Thymus (tissue), 11 donors: ENCODE measurements around the gene MYO1E. TPM values are rescaled to one million over a fixed set of nuclear protein-coding genes. Genes with fewer than 3 reads are reported as not detected.

Experiments used
- DNase-seq, 9 donors: peaks; one replicate each; pipeline ENCODE4 v3.0.0-alpha.2; 2013; ENCODE audit warnings: low spot score in 9 of 9, low read depth in 6 of 9, missing footprints in 1 of 9
- H3K27ac ChIP-seq, 2 donors: one replicate each; pipeline ENCODE4 v1.5.1; 2013; ENCODE audit warnings: control low read depth in 1 of 2, low read depth in 1 of 2, low read length in 1 of 2, mild to moderate bottlenecking in 1 of 2, moderate library complexity in 1 of 2
- H3K27me3 ChIP-seq, 2 donors: one replicate each; pipeline ENCODE4 v1.5.1; 2013; ENCODE audit warnings: low read length in 1 of 2; ENCODE audit not compliant: control insufficient read depth in 2 of 2, insufficient read depth in 1 of 2
- H3K36me3 ChIP-seq, 2 donors: one replicate each; pipeline ENCODE4 v1.5.1; 2013; ENCODE audit warnings: low read length in 1 of 2, mild to moderate bottlenecking in 1 of 2, moderate library complexity in 1 of 2; ENCODE audit not compliant: control insufficient read depth in 2 of 2, insufficient read depth in 2 of 2
- H3K4me1 ChIP-seq, 2 donors: one replicate each; pipeline ENCODE4 v1.5.1; 2013; ENCODE audit warnings: low read length in 2 of 2; ENCODE audit not compliant: control insufficient read depth in 2 of 2, insufficient read depth in 2 of 2
- H3K4me3 ChIP-seq, 2 donors: one replicate each; pipeline ENCODE4 v1.5.1; 2013; ENCODE audit warnings: low read length in 2 of 2, control low read depth in 1 of 2, mild to moderate bottlenecking in 1 of 2
- H3K9me3 ChIP-seq, 2 donors: one replicate each; pipeline ENCODE4 v1.5.1; 2013; ENCODE audit warnings: low read length in 1 of 2, mild to moderate bottlenecking in 1 of 2; ENCODE audit not compliant: control insufficient read depth in 2 of 2, insufficient read depth in 1 of 2
- WGBS: extraction: QIAGEN DNeasy Blood & Tissue Kit; methylation state at CpG from one replicate; pipeline ENCODE4 v1.1.7; 2013; 5-methylcytosine and 5-hydroxymethylcytosine counted together
- polyA plus RNA-seq: library from polyadenylated mRNA; stranded (reverse); fragments of 200-250 nt; gene quantifications from one replicate; pipeline ENCODE4 v1.2.3, GENCODE V29; 2013
- total RNA-seq: library from RNA; stranded (reverse); fragments of 120-200 nt; gene quantifications from one replicate; pipeline ENCODE4 v1.2.4, GENCODE V29; 2013
- donor health status: healthy.

MYO1E gene
- total and polyA plus RNA-seq, 2 donors, result 15.5 to 59.8 TPM

DNA sequence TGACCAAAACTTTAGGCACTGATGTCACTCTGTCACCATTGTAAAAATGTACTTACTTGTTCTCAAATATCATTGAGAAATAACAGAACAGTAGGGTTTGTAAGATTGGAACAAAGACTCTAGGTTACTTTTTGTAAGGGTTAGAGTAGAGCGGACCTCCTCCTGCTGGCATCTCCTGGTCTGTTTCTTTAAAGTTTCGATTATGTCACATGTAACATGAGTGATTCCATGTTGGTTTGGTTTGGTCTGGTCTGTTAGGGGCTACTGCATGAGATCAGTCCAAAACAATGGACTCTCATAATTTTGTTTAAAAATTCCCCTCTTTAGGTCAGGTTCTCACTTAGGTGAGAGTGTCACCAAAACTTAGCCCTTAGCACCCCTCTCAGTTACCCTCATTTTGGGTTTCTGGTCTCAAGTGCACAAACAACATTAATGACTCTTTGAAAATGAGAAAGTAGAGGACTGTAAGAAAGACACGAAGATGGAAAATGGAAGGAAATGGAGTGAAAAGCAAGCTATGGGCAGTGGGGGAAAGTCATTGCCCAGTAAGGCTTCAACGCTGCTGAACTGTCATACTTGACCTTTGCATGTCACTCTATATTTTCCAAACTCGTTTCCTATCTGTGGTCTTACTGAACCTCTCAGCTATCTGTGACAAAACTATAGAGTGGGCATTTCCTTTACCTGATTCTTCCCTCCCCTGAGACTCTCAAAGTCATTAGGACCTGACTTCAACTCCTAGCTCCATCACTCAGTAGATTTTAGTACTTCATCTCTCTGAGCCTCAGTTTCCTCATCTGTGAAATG, 113.3 kb downstream of the MYO1E start:
- DNase-seq, result no peak
- H3K9me3 ChIP-seq, result no peaks in the 10 kb centered on the region
- H3K27ac ChIP-seq, result no peak overlapping the region
- no peak overlapping the region for H3K4me3 ChIP-seq
- H3K4me1 ChIP-seq, result no peaks in the 10 kb centered on the region
- H3K36me3 ChIP-seq, result no peaks in the 10 kb centered on the region
- no peaks in the 10 kb centered on the region for H3K27me3 ChIP-seq
- 95% methylated on average over 5 of the region's 5 CpGs for WGBS

DNA sequence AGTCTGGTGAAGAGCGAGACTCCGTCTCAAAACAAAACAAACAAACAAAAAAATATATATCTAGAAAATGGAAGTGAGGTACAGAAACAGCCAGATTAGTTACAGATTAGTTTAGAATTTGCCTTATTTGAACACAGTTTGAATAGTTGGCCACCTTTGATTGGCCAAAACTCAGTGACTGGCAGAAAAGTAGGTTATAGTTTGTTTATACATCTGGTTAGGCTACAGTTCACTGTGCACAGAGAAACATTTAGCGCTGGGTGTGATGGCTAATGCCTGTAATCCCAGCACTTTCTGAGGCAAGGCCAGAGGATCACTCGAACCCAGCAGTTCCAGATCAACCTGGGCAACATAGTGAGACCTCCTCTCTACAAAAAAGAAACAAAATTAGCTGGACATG, 114.4 kb downstream of the MYO1E start:
- Histone ChIP-seq H3K9me3 (no peaks in the 10 kb centered on the region), H3K4me1 (no peaks in the 10 kb centered on the region), H3K27ac (no peak overlapping the region), H3K36me3 (no peaks in the 10 kb centered on the region), H3K4me3 (no peak overlapping the region), H3K27me3 (no peaks in the 10 kb centered on the region)
- 73% methylated on average over 4 of the region's 4 CpGs for WGBS
- no peak for DNase-seq

DNA sequence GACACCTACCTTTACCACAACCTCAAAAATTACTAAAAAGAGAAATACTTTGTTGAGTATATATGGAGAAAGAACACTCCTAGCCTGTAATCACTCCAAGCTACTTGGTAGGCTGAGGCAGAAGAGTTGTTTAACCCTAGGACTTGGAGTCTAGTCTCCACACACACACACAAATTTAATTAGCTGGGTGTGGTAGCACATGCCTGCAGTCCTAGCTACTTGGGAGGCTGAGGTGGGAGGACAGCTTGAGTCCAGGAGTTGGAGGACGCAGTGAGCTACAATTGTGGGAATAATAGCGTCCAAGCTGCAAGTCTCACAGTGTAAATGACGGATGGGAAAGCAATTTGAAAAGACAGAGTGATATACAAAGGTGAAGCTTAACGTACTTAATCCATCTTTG, 115.5 kb downstream of the MYO1E start:
- 73% methylated on average over 4 of the region's 4 CpGs for WGBS
- no peak for DNase-seq
- Histone ChIP-seq H3K27me3 (no peaks in the 10 kb centered on the region), H3K36me3 (no peaks in the 10 kb centered on the region), H3K4me1 (no peaks in the 10 kb centered on the region), H3K9me3 (no peaks in the 10 kb centered on the region), H3K4me3 (no peak overlapping the region), H3K27ac (no peak overlapping the region)

DNA sequence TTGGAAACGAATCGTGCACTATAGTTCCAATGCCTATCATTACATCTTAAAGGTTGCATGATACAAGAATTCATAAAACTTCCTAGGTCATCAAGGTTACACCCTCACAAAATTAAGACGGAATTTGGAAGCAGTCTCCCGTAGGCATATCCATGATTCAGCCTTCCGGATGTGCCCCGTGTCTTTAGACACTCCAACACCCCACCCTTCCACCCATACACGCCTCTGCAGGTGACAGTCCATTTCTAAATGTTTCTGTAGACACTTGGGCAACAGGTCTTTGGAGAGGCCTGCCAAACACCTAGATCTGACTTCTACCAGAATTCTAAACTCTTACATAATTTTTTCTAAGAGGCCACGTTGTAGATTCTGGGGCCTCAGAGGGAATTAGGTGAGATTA, 116.2 kb downstream of the MYO1E start:
- DNase-seq, result no peak

DNA sequence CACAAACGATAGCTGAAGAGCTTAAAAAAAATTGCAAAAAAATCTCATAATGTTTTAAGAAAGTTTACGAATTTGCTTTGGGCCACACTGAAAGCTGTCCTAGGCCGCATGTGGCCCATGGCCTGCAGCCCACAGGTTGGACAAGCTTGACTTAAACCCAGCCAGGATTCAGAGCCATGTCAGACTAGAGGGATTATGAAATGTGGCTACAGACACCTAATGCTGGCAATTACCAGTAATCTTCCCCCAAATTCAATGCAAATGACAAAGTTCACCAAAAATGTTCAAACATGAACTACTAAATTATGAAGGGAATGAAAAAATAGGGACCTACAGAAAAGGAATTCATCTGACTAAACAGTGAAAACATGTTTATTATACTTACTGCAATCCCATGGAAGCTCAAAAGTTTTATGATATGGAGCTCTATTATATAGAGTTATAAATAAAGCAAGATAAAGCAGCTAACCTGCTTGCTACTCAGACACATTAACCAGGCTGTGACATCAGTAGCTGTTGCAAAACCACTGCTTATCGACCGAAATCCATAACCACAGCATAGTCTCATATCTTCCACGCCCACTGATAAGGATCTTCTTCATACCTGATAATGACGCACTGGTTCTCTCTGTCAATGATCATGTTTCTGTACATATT, 116.9 kb downstream of the MYO1E start:
- H3K9me3 ChIP-seq, result no peaks in the 10 kb centered on the region
- 78% methylated on average over 7 of the region's 7 CpGs for WGBS
- no peak overlapping the region for H3K4me3 ChIP-seq
- no peaks in the 10 kb centered on the region for H3K36me3 ChIP-seq
- H3K27me3 ChIP-seq, result no peaks in the 10 kb centered on the region
- H3K4me1 ChIP-seq, result no peaks in the 10 kb centered on the region
- H3K27ac ChIP-seq, result no peak overlapping the region
- peak in 1 of 9 donors; percentile 3 for DNase-seq

More for the DNA sequence above, 116.2 kb downstream of the MYO1E start:
- Histone ChIP-seq H3K4me1 (no peaks in the 10 kb centered on the region), H3K36me3 (no peaks in the 10 kb centered on the region), H3K27ac (no peak overlapping the region), H3K27me3 (no peaks in the 10 kb centered on the region), H3K9me3 (no peaks in the 10 kb centered on the region), H3K4me3 (no peak overlapping the region)
- 86% methylated on average over 8 of the region's 8 CpGs for WGBS

DNA sequence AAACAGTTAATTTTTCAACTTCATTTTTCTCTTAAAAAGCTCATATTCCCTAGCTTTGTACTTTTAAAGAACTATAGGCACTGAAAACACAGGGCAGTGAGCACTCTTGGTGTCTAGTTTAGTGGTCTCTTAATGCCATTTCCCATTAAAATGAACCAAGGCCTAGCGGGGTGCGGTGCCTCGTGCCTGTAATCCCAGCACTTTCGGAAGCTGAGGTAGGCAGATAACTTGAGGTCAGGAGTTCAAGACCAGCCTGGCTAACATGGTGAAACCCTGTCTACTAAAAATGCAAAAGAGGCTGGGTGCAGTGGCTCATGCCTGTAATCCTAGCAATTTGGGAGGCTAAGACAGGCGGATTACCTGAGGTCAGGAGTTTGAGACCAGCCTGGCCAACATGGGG, 120.5 kb downstream of the MYO1E start:
- no peaks in the 10 kb centered on the region for H3K4me1 ChIP-seq
- H3K27me3 ChIP-seq, result no peaks in the 10 kb centered on the region
- no peak overlapping the region for H3K4me3 ChIP-seq
- no peak for DNase-seq
- H3K9me3 ChIP-seq, result no peaks in the 10 kb centered on the region
- no peak overlapping the region for H3K27ac ChIP-seq
- no peaks in the 10 kb centered on the region for H3K36me3 ChIP-seq
- 97% methylated on average over 5 of the region's 5 CpGs for WGBS

DNA sequence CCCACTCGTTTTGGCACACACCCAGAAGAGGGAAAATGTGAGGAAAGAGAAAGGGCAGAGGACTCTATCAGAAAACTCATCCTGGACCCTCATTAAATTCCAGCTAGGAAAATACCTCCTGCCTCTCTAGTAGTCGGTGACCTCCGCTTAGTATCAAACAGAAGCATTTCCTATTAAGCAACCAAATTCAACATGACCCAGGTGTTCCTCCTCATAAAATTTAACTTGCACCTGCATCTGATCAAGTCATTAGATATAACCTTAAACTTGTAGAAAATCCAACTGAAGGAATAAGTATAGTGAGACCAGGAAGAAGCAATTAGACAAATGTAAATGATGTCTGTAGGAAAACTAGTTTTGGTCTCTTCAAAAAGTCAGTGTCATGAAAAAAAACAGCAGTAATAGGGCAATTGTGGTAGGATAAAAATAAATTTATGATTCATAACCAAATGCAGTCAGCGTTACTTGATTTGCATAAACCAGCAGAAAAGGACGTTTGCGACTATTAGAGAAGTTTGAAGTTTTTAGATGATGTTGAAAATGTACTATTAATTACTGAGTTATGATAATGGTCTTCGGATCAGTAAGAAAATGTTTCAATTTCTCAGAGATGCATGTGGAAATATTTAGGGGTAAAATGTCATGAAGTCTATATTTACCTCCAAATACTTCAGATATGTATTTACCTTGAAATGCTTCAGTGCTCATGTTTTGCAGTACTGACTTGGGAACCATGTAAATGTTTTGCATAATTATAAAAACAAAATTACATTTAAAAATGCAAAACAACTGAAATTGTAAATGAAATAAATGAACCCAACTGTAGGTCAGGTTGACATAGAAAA, 121.4 kb downstream of the MYO1E start:
- no peaks in the 10 kb centered on the region for H3K4me1 ChIP-seq
- no peak for DNase-seq
- H3K36me3 ChIP-seq, result no peaks in the 10 kb centered on the region
- WGBS, result 91% methylated on average over 7 of the region's 7 CpGs
- no peak overlapping the region for H3K27ac ChIP-seq
- H3K4me3 ChIP-seq, result no peak overlapping the region
- no peaks in the 10 kb centered on the region for H3K27me3 ChIP-seq
- no peaks in the 10 kb centered on the region for H3K9me3 ChIP-seq

DNA sequence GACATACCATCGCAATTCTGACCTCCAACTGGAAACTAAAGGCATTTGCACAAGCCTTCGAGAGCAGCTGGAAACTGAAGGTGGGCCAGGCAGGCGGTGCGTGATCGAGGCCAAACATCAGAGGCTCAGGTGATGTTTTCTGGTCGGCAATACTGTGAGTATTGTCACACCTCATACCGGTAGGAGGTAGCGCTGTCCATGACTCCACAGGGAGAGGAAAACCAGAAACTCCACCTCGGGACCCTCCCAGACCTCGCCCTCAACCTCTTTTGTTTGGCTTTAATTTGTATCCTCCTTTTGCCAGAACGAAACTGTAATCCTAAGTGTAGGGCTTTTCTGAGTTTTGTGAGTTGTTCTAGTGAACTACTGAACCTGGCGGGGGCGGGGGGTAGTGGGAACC, 122.4 kb downstream of the MYO1E start:
- H3K27ac ChIP-seq, result no peak overlapping the region
- 96% methylated on average over 13 of the region's 13 CpGs for WGBS

DNA sequence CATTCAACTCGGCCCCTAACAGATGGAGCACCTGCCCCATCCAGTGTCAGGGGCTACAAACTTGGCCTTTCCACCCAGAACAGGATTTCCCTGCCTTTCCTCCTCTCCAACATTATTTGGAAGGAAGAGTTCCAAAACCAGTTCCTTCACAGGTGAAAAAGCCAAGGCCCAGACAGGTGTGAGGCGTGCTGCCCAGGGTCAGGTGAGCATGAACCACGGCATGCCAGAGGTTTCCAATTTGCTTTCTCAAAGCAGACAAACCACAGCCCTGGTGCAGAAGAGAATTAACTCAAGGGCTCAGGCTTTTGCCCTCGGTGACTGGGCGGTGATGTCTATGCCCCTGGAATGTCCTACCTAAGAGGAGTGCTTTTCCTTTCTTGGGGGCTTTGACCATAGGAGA, 122.9 kb downstream of the MYO1E start:
- Histone ChIP-seq H3K9me3 (no peaks in the 10 kb centered on the region), H3K4me1 (no peaks in the 10 kb centered on the region), H3K27me3 (no peaks in the 10 kb centered on the region), H3K36me3 (no peaks in the 10 kb centered on the region), H3K4me3 (no peak overlapping the region), H3K27ac (no peak overlapping the region)
- DNase-seq, result no peak
- 95% methylated on average over 5 of the region's 5 CpGs for WGBS

More for the DNA sequence above, 122.4 kb downstream of the MYO1E start:
- Histone ChIP-seq H3K9me3 (no peaks in the 10 kb centered on the region), H3K4me1 (no peaks in the 10 kb centered on the region), H3K36me3 (no peaks in the 10 kb centered on the region), H3K27me3 (no peaks in the 10 kb centered on the region), H3K4me3 (no peak overlapping the region)
- DNase-seq, result no peak
